Caco-2 (cell line): Measurements from ENCODE around the gene ELOVL2. TPM values are rescaled to one million over a fixed set of nuclear protein-coding genes. Genes with fewer than 3 reads are reported as not detected.
A peak's percentile ranks its signal among the peaks of the same experiment; 100 is the strongest.

ENCODE experiments used
- BruUV-seq: library from RNA; stranded (reverse); fragments of 400-500 nt; replicated peaks from 2 replicates; lab custom pipeline; 2021; lab: Mats Ljungman, UMichigan
- CTCF ChIA-PET: fragments of 300-600 bp; sonication (Branson Sonifier 250); formaldehyde crosslinking; loops from one replicate; lab custom pipeline; 2022; ENCODE audit warnings: antibody characterized with exemption; lab: Charles Lee
- POLR2A ChIA-PET: fragments of 300-600 bp; sonication (Branson Sonifier 250); formaldehyde crosslinking; loops from one replicate; lab custom pipeline; 2022; ENCODE audit warnings: antibody characterized with exemption; lab: Charles Lee
- DNase-seq, 2 experiments: peaks; one replicate each; pipeline versions ENCODE4 v3.0.0 to v3.0.0-alpha.2; 2020 to 2022
- H3K27me3 ChIP-seq: replicated peaks from 2 replicates; pipeline ENCODE4 v1.6.0; 2011; ENCODE audit warnings: low read length; ENCODE audit not compliant: control insufficient read depth, insufficient read depth
- H3K36me3 ChIP-seq: 2 replicates; pipeline ENCODE4 v1.5.1; 2011; ENCODE audit warnings: low read length; ENCODE audit not compliant: control insufficient read depth, insufficient read depth
- H3K4me1 ChIP-seq: fragments of 250-450 bp; sonication (Bioruptor Pico); 2 replicates; pipeline ENCODE4 v1.5.1; 2020; ENCODE audit warnings: mild to moderate bottlenecking
- H3K4me3 ChIP-seq: 2 replicates; pipeline ENCODE4 v1.5.1; 2011; ENCODE audit warnings: low read depth, mild to moderate bottlenecking, control low read depth, low read length
- H3K9me3 ChIP-seq: fragments of 250-450 bp; sonication (Bioruptor Pico); 2 replicates; pipeline ENCODE4 v1.5.1; 2020; ENCODE audit warnings: mild to moderate bottlenecking, moderate library complexity
- H3K27ac Mint-ChIP-seq: one replicate; pipeline ENCODE4 v1.8.0; 2022; ENCODE audit warnings: mixed read lengths; ENCODE audit not compliant: unreplicated experiment
- H3K27me3 Mint-ChIP-seq: one replicate; pipeline ENCODE4 v1.8.0; 2022; ENCODE audit warnings: mixed read lengths; ENCODE audit not compliant: insufficient read depth, unreplicated experiment
- H3K36me3 Mint-ChIP-seq: one replicate; pipeline ENCODE4 v1.8.0; 2022; ENCODE audit warnings: mild to moderate bottlenecking, mixed read lengths; ENCODE audit not compliant: insufficient read depth, unreplicated experiment
- H3K4me1 Mint-ChIP-seq: one replicate; pipeline ENCODE4 v1.8.0; 2022; ENCODE audit warnings: low read depth, mixed read lengths; ENCODE audit not compliant: unreplicated experiment
- H3K4me3 Mint-ChIP-seq: one replicate; pipeline ENCODE4 v1.8.0; 2022; ENCODE audit warnings: mild to moderate bottlenecking, moderate library complexity, mixed read lengths; ENCODE audit not compliant: unreplicated experiment
- H3K9me3 Mint-ChIP-seq: one replicate; pipeline ENCODE4 v1.8.0; 2022; ENCODE audit warnings: mixed read lengths; ENCODE audit not compliant: unreplicated experiment
- intact Hi-C: fragments of 100-400 bp; cut with micrococcal nuclease; formaldehyde crosslinking; loops from one replicate; pipeline ENCODE4 v1.10.0; 2022; ENCODE audit not compliant: unreplicated experiment
- total RNA-seq: library from RNA; stranded (reverse); gene quantifications from 2 replicates; pipeline ENCODE4 v1.2.3, GENCODE V29; 2022
- TF ChIP-seq, protein P1 (sequence below), 2 experiments: fragments of 200-600 bp in 1 of 2; IDR thresholded peaks; 1 replicate in 1 of 2; 2 replicates in 1 of 2; pipeline versions ENCODE4 v1.5.1 to v1.8.0; 2011 to 2022; ENCODE audit warnings: antibody characterized with exemption in 1 of 2, control low read depth in 1 of 2, inconsistent platforms in 1 of 2, low read depth in 1 of 2, low read length in 1 of 2, mild to moderate bottlenecking in 1 of 2, moderate library complexity in 1 of 2; ENCODE audit not compliant: insufficient read depth in 1 of 2, severe bottlenecking in 1 of 2, unreplicated experiment in 1 of 2

Gene ELOVL2
- total RNA-seq, 1 experiment from 2014 or later, result not detected

DNA sequence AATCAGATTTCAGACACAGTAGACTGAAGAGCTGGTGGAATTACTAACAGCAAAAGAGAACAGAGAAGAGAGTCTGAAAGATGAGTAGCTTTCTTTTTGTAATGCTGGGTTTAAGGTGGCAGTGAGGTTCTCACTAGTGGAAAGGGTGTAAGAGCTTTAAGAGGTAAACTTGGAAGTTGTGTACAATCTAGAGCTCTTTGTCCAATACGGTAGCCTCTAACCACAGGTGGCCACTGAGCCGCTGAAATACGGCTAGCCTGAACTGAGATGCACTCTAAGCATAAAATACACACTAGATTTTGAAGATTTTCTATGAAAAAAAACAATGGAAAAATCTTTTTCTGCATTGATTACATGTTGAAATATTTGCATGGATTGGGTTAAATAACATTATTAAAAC is 4.0 kb downstream of the ELOVL2 start:
- H3K27me3 ChIP-seq, result no peaks in the 10 kb centered on the region
- DNase-seq, result no peak
- BruUV-seq, result no TSS peak
- H3K9me3 ChIP-seq, result no peaks in the 10 kb centered on the region
- no peak overlapping the region for H3K4me3 ChIP-seq
- Mint-ChIP-seq H3K27me3 (no peaks in the 10 kb centered on the region), H3K4me3 (no peak overlapping the region), H3K36me3 (no peaks in the 10 kb centered on the region), H3K9me3 (peaks cover 12% of the 10 kb centered on the region), H3K27ac (peak overlapping the region; percentile 3), H3K4me1 (peaks cover 18% of the 10 kb centered on the region)
- ChIA-PET CTCF (interaction anchor here (0.6 kb wide), 1 partner anchor 28 kb away, joined by 3 read pairs; no protein-coding TSS in a partner anchor), POLR2A (no interaction called here)
- peaks cover 23% of the 10 kb centered on the region for H3K4me1 ChIP-seq
- no peaks in the 10 kb centered on the region for H3K36me3 ChIP-seq
- intact Hi-C loops, result no loop called here
- TF ChIP-seq, protein P1, sequence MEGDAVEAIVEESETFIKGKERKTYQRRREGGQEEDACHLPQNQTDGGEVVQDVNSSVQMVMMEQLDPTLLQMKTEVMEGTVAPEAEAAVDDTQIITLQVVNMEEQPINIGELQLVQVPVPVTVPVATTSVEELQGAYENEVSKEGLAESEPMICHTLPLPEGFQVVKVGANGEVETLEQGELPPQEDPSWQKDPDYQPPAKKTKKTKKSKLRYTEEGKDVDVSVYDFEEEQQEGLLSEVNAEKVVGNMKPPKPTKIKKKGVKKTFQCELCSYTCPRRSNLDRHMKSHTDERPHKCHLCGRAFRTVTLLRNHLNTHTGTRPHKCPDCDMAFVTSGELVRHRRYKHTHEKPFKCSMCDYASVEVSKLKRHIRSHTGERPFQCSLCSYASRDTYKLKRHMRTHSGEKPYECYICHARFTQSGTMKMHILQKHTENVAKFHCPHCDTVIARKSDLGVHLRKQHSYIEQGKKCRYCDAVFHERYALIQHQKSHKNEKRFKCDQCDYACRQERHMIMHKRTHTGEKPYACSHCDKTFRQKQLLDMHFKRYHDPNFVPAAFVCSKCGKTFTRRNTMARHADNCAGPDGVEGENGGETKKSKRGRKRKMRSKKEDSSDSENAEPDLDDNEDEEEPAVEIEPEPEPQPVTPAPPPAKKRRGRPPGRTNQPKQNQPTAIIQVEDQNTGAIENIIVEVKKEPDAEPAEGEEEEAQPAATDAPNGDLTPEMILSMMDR (IDR thresholded peaks at IDR 0.05; ENCODE audit: insufficient read depth in 1 of 2, low read depth in 1 of 2, low read length in 1 of 2, severe bottlenecking in 1 of 2, unreplicated experiment in 1 of 2), result no peak

DNA sequence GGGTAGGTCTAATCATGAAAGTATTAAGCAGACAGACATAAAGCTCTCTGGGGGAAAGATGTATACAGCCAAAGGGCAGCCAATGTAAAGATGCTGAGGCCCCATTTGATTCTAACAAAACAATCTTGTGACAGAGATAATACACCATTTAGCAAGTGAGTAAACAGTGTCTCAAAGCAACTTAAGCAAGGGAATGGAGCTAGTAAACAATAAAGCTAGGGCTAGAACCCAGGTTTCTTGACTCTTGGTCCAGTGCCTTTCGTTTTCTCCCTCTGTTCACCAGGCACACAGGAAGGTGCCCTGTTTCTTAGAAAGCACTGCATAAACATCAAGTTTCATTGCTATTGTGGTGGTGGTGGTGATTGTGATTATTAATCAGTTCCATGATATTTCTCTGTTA is 5.1 kb downstream of the ELOVL2 start:
- TF ChIP-seq, protein P1 (IDR thresholded peaks at IDR 0.05; ENCODE audit: insufficient read depth in 1 of 2, low read depth in 1 of 2, low read length in 1 of 2, severe bottlenecking in 1 of 2, unreplicated experiment in 1 of 2), result no peak
- ChIA-PET POLR2A (no interaction called here), CTCF (interaction anchor here (0.7 to 2.1 kb wide), 3 partner anchors 27 to 84 kb away, joined by 3 to 8 read pairs (median 5); no protein-coding TSS in a partner anchor)
- Mint-ChIP-seq H3K4me1 (peaks cover 18% of the 10 kb centered on the region), H3K36me3 (no peaks in the 10 kb centered on the region), H3K4me3 (no peak overlapping the region), H3K27me3 (no peaks in the 10 kb centered on the region), H3K27ac (no peak overlapping the region), H3K9me3 (peaks cover 12% of the 10 kb centered on the region)
- H3K9me3 ChIP-seq, result no peaks in the 10 kb centered on the region
- DNase-seq, result no peak
- BruUV-seq, result no TSS peak
- H3K36me3 ChIP-seq, result no peaks in the 10 kb centered on the region
- H3K27me3 ChIP-seq, result no peaks in the 10 kb centered on the region
- H3K4me3 ChIP-seq, result no peak overlapping the region
- intact Hi-C loops, result no loop called here
- peaks cover 23% of the 10 kb centered on the region for H3K4me1 ChIP-seq

DNA sequence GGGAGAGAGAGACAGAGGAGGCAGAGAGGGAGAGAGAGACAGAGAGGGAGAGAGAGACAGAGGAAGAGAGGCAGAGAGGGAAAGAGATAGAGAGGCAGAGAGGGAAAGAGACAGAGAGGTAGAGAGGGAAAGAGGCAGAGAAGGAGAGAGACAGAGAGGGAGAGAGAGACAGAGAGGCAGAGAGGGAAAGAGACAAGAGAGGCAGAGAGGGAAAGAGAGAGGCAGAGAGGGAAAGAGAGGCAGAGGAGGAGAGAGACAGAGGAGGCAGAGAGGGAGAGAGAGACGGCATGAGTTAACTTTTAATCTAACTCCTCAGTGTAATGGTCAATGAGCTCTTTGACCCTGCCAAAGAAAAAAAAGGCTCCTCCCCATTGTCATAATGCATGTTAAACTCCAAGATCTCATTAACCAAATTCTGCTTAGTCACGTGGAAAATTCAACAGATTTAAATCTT is 7.1 kb downstream of the ELOVL2 start:
- CTCF ChIA-PET, result interaction anchor here (0.8 kb wide), 2 partner anchors 68 to 198 kb away, joined by 6 to 7 read pairs; partner anchors contain the start of gene MAK
- no peaks in the 10 kb centered on the region for H3K9me3 ChIP-seq
- no peaks in the 10 kb centered on the region for H3K27me3 ChIP-seq
- no peaks in the 10 kb centered on the region for H3K36me3 Mint-ChIP-seq
- H3K4me3 Mint-ChIP-seq, result no peak overlapping the region
- BruUV-seq, result no TSS peak
- intact Hi-C loops, result no loop called here
- POLR2A ChIA-PET, result no interaction called here
- H3K27ac Mint-ChIP-seq, result peak overlapping the region; percentile 44
- peaks cover 23% of the 10 kb centered on the region for H3K4me1 ChIP-seq
- H3K36me3 ChIP-seq, result no peaks in the 10 kb centered on the region
- no peak for DNase-seq
- TF ChIP-seq, protein P1 (IDR thresholded peaks at IDR 0.05; ENCODE audit: insufficient read depth in 1 of 2, low read depth in 1 of 2, low read length in 1 of 2, severe bottlenecking in 1 of 2, unreplicated experiment in 1 of 2), result no peak
- peaks cover 18% of the 10 kb centered on the region for H3K4me1 Mint-ChIP-seq
- H3K4me3 ChIP-seq, result no peak overlapping the region
- no peaks in the 10 kb centered on the region for H3K27me3 Mint-ChIP-seq
- H3K9me3 Mint-ChIP-seq, result no peaks in the 10 kb centered on the region
